Measurements from ENCODE around the gene MAGEA4.

DNA sequence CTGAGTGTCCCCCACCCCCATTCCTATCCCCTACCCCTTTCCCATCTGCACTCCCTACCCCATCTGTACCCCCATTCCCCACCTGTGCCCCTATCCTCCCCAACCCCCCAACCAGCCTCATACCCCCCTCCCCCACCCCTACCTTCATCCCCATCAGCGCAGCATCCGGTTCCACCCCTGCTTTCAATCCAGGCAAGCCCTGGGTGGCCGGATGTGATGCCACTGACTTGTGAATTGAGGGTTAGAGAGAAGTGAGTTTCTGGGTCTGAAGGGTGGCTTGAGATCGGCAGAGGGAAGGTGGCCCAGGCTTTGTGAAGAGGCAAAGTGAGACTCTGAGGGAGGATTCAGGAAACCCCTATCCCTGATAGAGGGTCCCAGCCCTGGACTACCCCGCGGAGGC lies 7.8 kb downstream of the MAGEA4 start:
- TF ChIP-seq, protein P1, sequence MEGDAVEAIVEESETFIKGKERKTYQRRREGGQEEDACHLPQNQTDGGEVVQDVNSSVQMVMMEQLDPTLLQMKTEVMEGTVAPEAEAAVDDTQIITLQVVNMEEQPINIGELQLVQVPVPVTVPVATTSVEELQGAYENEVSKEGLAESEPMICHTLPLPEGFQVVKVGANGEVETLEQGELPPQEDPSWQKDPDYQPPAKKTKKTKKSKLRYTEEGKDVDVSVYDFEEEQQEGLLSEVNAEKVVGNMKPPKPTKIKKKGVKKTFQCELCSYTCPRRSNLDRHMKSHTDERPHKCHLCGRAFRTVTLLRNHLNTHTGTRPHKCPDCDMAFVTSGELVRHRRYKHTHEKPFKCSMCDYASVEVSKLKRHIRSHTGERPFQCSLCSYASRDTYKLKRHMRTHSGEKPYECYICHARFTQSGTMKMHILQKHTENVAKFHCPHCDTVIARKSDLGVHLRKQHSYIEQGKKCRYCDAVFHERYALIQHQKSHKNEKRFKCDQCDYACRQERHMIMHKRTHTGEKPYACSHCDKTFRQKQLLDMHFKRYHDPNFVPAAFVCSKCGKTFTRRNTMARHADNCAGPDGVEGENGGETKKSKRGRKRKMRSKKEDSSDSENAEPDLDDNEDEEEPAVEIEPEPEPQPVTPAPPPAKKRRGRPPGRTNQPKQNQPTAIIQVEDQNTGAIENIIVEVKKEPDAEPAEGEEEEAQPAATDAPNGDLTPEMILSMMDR (IDR thresholded peaks at IDR 0.05), result no peak
- no peak for TF ChIP-seq POLR2A (IDR thresholded peaks at IDR 0.05)

Measured in suprapubic skin (tissue), 3 donors.